ENCODE measurements around the gene ZBTB45.
"Not testable (repeated sequence)": the region's sequence is repeated elsewhere in the genome, so short reads cannot be mapped to it uniquely, and the experiment has no call there.

The ZBTB45 gene

DNA sequence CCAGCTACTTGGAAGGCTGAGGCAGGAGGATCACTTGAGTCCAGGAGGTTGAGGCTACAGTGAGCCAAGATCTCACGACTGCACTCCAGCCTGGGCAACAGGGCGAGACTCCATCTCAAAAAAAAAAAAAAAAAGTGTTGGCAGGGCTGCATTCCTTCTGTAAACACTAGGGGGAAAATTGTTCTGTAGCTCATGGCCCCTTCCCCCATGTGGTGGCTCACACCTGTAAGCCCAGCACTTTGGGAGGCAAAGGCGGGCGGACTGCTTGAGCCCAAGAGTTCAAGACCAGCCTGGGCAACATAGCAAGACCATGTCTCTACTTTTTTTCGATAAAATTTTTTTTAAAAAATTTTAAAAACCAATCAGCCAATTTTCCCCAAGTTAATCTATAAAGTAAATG, 35.3 kb downstream of the ZBTB45 start:
- not testable (repeated sequence) for ATAC-seq (replicated peaks); DNase-seq

DNA sequence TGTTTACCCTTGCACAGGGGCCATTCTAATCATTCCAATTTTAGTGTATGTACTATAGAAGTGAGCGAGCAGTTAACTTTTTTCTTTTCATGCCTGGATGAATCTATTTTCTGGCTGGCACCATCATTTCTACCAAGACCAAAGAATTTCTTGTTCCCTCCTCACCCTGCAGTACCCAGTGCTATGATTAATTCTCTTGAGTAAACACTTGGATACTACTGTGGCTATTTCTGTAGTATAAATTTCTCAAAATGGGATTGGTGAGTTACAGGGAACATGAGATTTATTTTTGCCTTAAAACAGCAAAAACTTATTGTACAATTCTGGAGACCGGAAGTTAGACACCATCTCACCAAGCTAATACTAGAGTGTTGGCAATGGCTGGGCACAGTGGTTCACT, 35.8 kb downstream of the ZBTB45 start:
- Mint-ChIP-seq H3K4me1 (peaks cover 4 to 6% of the 10 kb centered on the region in 2 donors), H3K4me3 (no peak overlapping the region), H3K36me3 (peaks cover 20 to 36% of the 10 kb centered on the region in 2 donors), H3K27me3 (no peaks in the 10 kb centered on the region), H3K9me3 (no peaks in the 10 kb centered on the region), H3K27ac (no peak overlapping the region)
- DNase-seq, result no peak
- ATAC-seq (replicated peaks), result no peak

More for the DNA sequence above, 35.3 kb downstream of the ZBTB45 start:
- H3K4me3 Mint-ChIP-seq, H3K9me3 Mint-ChIP-seq, H3K27me3 Mint-ChIP-seq, H3K27ac Mint-ChIP-seq: not testable (repeated sequence)
- Mint-ChIP-seq H3K36me3 (peaks cover 16 to 30% of the 10 kb centered on the region in 2 donors), H3K4me1 (peaks cover 7 to 11% of the 10 kb centered on the region in 2 donors)

DNA sequence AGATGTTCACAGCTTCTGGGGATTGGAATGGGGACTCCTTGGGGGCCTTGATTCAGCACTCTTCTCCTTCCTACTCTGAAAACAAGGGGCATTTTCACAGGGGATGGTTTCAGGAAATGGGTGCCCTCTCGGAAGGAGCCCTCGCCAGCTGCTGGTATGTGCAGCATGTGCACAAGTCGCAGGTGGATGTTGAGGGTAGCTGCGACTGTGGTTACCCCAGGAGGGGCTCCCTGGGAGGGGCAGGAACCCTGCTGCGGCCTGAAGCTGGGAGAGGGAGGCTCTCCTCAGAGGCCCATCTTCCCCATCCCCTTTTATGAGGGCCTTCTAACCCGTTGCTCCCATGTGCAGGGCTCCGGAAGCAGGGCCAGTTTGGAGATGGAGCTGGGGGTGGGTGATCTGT, 37.2 kb downstream of the ZBTB45 start:
- H3K27me3 Mint-ChIP-seq, result no peaks in the 10 kb centered on the region
- no peak overlapping the region for H3K4me3 Mint-ChIP-seq
- ATAC-seq (replicated peaks) (no peak), DNase-seq (no peak)
- no peak overlapping the region for H3K27ac Mint-ChIP-seq
- no peaks in the 10 kb centered on the region for H3K9me3 Mint-ChIP-seq
- peaks cover 11 to 15% of the 10 kb centered on the region in 2 donors for H3K4me1 Mint-ChIP-seq
- peaks cover 20 to 36% of the 10 kb centered on the region in 2 donors for H3K36me3 Mint-ChIP-seq

DNA sequence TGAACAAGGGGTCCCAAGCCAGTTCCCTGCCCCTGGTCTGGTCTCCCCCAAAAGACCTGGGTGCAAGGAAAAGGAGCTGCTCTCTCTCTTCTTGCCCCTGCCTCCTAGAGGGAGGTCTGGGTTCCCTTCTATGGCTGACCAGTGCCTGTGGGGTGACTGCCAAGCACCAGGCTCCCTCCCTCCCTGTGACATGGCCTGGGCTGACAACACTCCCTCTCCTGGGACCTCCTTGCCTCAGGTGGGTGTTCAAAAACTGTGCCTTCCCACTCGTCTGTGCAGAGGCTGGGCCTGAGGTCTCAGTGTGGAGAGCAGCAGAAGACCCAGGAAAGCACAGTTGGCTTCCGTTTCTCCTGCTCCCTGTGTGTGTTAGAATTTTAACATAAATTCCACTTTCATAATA, 38.8 kb downstream of the ZBTB45 start:
- no peak for DNase-seq
- no peak for ATAC-seq (replicated peaks)
- H3K9me3 Mint-ChIP-seq, result no peaks in the 10 kb centered on the region
- no peak overlapping the region for H3K4me3 Mint-ChIP-seq
- no peaks in the 10 kb centered on the region for H3K27me3 Mint-ChIP-seq
- peak overlapping the region; percentile 81 for H3K27ac Mint-ChIP-seq
- peaks cover 20 to 36% of the 10 kb centered on the region in 2 donors for H3K36me3 Mint-ChIP-seq
- H3K4me1 Mint-ChIP-seq, result peaks cover 18 to 27% of the 10 kb centered on the region in 2 donors

DNA sequence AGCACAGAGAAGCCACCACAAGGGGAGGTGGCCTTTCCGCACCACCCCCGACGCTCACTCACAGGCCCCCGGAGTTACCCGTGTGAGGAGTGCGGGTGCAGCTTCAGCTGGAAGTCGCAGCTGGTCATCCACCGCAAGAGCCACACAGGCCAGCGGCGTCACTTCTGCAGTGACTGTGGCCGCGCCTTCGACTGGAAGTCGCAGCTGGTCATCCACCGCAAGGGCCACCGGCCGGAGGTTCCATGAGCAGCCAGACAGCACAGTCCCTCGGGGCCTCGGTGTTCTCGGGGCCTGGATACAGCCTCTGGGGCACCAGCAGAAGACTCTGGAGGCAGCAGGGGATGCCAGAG, 39.2 kb downstream of the ZBTB45 start:
- Mint-ChIP-seq H3K27ac (no peak overlapping the region), H3K36me3 (peaks cover 22 to 36% of the 10 kb centered on the region in 2 donors), H3K4me1 (peaks cover 20 to 30% of the 10 kb centered on the region in 2 donors), H3K4me3 (no peak overlapping the region), H3K27me3 (no peaks in the 10 kb centered on the region), H3K9me3 (no peaks in the 10 kb centered on the region)
- DNase-seq (no peak), ATAC-seq (replicated peaks) (no peak)

DNA sequence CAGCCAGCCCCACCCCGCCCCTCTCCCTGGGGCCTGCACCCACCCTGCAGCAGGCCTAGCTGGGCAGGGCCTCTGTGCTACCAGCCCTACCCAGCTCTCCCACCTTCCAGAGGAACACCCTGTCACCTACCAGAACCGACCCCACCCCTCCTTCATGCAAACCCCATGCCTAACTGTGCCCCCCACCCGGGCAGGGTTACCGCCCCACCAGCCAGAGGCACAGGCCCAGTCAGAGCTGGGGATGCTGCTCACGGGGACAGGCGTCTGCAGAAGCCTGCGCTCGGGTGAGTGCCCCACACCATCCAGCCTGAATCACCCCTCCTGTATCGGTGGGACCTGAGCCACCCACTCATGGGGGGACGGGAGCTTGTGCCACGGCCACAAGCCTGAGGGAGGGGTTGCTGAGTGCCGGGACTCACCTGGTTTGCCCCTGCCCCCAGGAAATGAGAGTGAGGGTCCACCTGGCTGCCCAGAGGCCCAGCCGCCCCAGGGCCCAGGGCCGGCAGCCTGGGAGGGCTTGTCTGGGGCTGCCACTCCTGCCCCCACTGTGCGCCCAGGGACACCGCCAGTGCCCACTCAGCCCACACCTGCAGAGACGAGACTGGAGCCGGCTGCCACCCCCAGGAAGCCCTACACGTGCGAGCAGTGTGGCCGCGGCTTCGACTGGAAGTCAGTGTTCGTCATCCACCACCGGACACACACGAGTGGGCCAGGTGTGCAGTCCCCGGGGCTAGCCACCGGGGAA, 39.7 kb downstream of the ZBTB45 start:
- H3K36me3 Mint-ChIP-seq, result peaks cover 22 to 36% of the 10 kb centered on the region in 2 donors
- H3K4me3 Mint-ChIP-seq, result no peak overlapping the region
- H3K27me3 Mint-ChIP-seq, result no peaks in the 10 kb centered on the region
- H3K9me3 Mint-ChIP-seq, result no peaks in the 10 kb centered on the region
- no peak for DNase-seq
- no peak for ATAC-seq (replicated peaks)
- H3K27ac Mint-ChIP-seq, result no peak overlapping the region
- H3K4me1 Mint-ChIP-seq, result peaks cover 23 to 35% of the 10 kb centered on the region in 2 donors

DNA sequence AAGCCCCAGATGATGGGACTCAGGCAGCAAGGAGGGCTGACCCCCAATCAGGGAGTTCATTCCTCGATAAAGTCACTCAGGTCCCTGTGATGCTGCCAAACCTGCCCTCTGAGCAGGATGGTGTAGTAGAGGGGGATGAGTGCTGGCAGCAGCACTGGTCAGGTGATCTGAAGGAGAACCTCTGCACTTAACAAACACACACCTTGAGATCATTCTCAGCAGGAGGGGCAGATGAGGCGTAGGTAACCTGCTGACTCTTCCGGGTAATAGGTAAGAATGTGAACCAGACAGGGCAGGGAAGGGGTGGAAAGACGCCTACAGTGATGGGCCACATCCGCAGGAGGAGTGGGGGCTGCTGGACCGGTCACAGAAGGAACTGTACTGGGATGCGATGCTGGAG, 40.3 kb downstream of the ZBTB45 start:
- Mint-ChIP-seq H3K9me3 (no peaks in the 10 kb centered on the region), H3K36me3 (peaks cover 25 to 39% of the 10 kb centered on the region in 2 donors), H3K27ac (no peak overlapping the region), H3K4me3 (no peak overlapping the region), H3K4me1 (peaks cover 27 to 41% of the 10 kb centered on the region in 2 donors), H3K27me3 (no peaks in the 10 kb centered on the region)
- ATAC-seq (replicated peaks) (no peak), DNase-seq (no peak)

DNA sequence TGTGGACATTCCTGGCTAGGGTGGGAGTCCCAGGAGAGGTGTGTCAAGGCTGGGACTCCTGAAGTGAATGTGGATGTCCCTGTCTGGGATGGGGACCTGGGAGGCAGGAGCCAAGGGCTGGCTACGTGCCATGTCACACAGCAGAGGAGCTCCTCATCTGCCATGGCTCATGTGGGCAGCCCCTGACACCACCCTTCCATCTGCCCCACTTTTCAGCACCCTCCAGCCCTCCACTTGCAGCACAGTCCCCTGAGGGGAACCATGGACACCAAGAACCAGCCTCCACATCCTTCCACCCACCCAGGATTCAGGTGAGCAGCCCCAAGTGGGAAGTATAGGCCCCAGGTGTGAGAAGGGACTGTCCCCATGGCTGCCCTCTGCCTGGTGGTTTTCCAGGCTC, 41.7 kb downstream of the ZBTB45 start:
- DNase-seq (no peak), ATAC-seq (replicated peaks) (no peak)
- peaks cover 28 to 47% of the 10 kb centered on the region in 2 donors for H3K4me1 Mint-ChIP-seq
- peaks cover 29 to 40% of the 10 kb centered on the region in 2 donors for H3K36me3 Mint-ChIP-seq
- H3K27me3 Mint-ChIP-seq, result no peaks in the 10 kb centered on the region
- no peak overlapping the region for H3K4me3 Mint-ChIP-seq
- H3K27ac Mint-ChIP-seq, result peak overlapping the region; percentile 4
- H3K9me3 Mint-ChIP-seq, result no peaks in the 10 kb centered on the region

DNA sequence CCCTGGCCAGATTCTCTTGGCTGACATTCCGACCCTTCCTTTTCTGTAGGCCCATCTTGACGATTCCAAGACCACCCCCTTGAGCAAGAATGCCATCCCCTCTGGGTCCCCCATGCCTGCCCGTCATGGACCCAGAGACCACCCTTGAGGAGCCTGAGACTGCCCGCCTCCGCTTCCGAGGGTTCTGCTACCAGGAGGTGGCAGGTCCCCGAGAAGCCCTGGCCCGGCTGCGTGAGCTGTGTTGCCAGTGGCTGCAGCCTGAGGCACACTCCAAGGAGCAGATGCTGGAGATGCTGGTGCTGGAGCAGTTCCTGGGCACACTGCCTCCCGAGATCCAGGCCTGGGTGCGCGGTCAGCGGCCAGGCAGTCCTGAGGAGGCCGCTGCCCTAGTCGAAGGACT, 42.5 kb downstream of the ZBTB45 start:
- Mint-ChIP-seq H3K27me3 (no peaks in the 10 kb centered on the region), H3K4me1 (peaks cover 27 to 51% of the 10 kb centered on the region in 2 donors)

DNA sequence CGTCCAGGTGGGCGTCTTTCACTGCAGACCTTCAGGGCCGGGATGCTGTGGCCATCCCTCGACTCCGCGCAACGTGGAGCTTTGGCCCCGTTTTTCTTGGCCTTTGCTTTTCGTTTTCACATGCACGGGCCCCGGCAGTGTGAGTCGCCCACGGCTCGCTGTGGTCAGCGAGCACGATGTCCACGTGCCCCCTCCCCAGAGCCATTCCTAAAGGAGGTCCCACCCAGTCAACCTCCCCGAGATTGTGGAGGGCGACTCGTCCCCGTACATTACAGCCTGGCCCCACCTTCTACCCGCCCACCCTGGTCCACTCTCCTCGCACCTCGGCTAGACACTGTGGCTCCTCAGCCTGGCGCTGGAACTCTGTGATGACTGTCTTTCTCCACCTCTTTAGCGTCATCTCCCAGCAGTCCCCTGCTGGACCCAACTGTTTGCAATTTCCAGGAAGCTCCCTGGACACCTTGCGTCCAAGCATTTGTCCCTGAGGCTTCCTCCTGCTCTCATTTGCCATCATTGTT, 43.1 kb downstream of the ZBTB45 start:
- Mint-ChIP-seq H3K9me3 (no peaks in the 10 kb centered on the region), H3K4me1 (peaks cover 26 to 51% of the 10 kb centered on the region in 2 donors), H3K27ac (peak overlapping the region; percentile 99), H3K4me3 (peak overlapping the region; percentile 93 to 98), H3K36me3 (peaks cover 29 to 43% of the 10 kb centered on the region in 2 donors), H3K27me3 (no peaks in the 10 kb centered on the region)
- DNase-seq (no peak), ATAC-seq (replicated peaks) (peak; percentile 3 to 8)

More for the DNA sequence above, 42.5 kb downstream of the ZBTB45 start:
- no peaks in the 10 kb centered on the region for H3K9me3 Mint-ChIP-seq
- H3K4me3 Mint-ChIP-seq, result peak overlapping the region; percentile 93 to 98
- DNase-seq (no peak), ATAC-seq (replicated peaks) (no peak)
- H3K36me3 Mint-ChIP-seq, result peaks cover 30 to 41% of the 10 kb centered on the region in 2 donors
- peak overlapping the region; percentile 99 for H3K27ac Mint-ChIP-seq

DNA sequence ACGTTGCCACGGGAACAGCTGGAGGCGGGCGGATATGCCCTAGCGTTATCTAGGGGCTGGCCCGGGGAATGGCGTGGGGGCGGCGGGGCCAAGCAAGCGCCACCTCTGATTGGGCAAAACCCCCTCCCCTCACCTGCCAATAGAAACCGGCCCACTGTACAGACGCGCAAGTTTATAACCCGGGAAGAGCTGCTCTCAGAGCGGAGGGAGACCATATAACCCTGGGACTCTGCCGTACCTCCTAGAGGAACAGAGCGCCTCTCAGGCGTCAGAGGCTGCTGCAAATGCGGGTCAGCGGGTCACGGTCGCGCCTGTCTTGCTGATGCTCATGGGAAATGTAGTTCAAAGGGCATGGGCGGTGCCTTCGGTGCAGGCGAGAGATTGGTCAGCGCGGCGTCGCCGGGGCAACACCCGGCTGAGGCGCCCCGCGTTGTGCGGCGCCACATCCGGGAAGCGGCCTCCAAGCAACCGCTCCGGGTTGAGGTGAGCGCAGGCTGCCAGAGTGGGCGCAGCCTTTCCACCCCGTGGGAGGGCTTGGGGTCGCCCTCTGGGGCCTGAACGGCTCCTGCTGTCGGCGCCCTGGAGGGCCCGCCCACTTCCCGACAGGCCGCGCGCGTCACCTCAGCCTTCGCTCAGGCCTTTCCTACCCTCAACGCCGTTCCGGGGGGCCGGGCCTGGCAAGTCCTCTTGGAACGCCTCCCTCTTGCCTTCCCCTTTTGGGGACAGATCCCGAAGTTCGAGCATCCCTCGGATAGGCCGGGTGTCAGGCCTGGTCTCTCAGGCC, 43.7 kb downstream of the ZBTB45 start, which contains the start of gene ZNF446:
TSS of gene ZNF446 (plus strand) at position 639 of the 784 bp plus-strand sequence. CDS start 867 bp downstream, outside the sequence.
- peaks cover 25 to 38% of the 10 kb centered on the region in 2 donors for H3K36me3 Mint-ChIP-seq
- H3K4me1 Mint-ChIP-seq, result peaks cover 25 to 48% of the 10 kb centered on the region in 2 donors
- peak within 1 kb of the TSS; percentile 93 to 98 for H3K4me3 Mint-ChIP-seq
- peak; percentile 88 to 91 for ATAC-seq (replicated peaks)
- H3K27me3 Mint-ChIP-seq, result no peaks in the 10 kb centered on the region
- H3K27ac Mint-ChIP-seq, result peak within 1 kb of the TSS; percentile 99
- peak; percentile 95 for DNase-seq
- no peaks in the 10 kb centered on the region for H3K9me3 Mint-ChIP-seq

DNA sequence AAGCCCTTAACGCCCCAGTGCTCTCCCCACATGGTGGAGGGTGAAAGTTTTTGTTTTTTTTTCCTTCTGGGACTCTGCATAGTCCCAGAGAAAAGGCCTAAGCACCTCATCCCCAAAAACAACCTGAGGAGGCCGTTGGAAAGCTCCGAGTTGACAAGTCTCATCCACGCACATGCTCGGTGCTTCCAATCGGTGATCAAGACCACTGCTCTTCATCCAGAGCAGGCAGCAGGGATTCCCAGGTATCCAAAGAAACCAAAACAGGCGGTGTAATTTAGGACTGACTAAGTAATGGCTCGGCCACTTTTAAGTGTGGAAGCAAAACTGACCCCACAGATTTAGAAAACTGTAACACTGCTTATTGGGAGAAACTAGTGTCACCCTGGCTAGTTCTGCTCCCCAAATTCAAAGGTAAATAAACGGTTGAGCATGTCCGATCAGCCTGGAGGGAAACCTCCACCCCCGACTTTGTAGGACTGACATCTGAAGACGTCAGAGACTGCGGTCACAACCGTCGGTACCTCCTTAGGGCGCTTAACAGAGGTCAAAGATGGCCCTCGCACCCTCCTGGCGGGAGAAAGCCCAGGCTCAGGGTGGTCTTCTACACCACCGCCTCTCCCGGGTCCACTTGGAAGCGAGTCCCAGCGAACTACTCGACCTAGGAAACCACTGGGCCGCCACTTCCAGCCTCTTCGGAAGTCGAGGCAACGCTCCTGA, 44.5 kb downstream of the ZBTB45 start:
- H3K27me3 Mint-ChIP-seq, result no peaks in the 10 kb centered on the region
- no peaks in the 10 kb centered on the region for H3K9me3 Mint-ChIP-seq
- peaks cover 30 to 42% of the 10 kb centered on the region in 2 donors for H3K36me3 Mint-ChIP-seq
- peak overlapping the region; percentile 99 for H3K27ac Mint-ChIP-seq
- DNase-seq (no peak), ATAC-seq (replicated peaks) (peak; percentile 21 to 38)
- H3K4me1 Mint-ChIP-seq, result peaks cover 24 to 46% of the 10 kb centered on the region in 2 donors
- peak overlapping the region; percentile 93 to 98 for H3K4me3 Mint-ChIP-seq

DNA sequence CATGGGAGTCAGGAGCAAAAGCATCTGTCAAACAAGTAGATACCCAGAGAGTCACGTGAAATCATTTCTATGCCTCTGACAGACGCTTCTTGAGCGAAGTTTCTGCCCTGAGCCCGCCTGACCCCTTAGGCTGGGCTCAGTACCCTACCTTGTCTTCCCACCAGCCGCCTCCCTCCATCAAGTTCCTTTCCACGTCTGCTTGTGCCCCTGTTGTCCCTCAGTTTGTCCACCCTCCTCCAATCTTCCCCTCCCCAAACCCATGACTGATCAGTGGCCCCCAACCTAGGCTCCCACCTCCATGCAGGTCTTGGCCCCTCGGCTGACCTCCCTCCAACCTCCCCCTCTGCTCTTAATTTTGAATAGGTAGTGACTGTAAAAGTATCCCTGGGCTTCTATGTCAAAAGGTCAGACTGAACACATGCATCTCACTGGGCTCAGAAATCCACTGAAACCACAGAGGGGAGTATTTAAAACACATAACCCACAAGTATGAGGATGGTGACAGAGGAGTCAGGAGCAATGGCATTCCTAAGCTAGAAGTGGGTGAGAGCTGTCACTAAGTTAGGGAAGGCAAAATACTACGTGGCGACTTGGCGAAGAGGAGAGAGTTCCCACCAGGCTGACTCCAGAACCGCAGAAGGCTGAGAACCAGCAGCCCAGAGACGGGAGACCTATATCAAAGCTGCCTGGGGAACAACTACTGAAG, 45.2 kb downstream of the ZBTB45 start:
- no peaks in the 10 kb centered on the region for H3K27me3 Mint-ChIP-seq
- no peaks in the 10 kb centered on the region for H3K9me3 Mint-ChIP-seq
- peak overlapping the region; percentile 23 to 46 for H3K4me3 Mint-ChIP-seq
- H3K36me3 Mint-ChIP-seq, result peaks cover 28 to 44% of the 10 kb centered on the region in 2 donors
- no peak for ATAC-seq (replicated peaks)
- peaks cover 27 to 46% of the 10 kb centered on the region in 2 donors for H3K4me1 Mint-ChIP-seq
- no peak for DNase-seq
- peak overlapping the region; percentile 43 for H3K27ac Mint-ChIP-seq
